Stimulated activated CD4-positive, alpha-beta T cell treated with anti-CD3 and anti-CD28 coated beads, Interleukin-2, amount 100 ng/mL, for 4 hours (primary cell): ENCODE results near the gene JAK3.

Experiments used
- DNase-seq: peaks from one replicate; pipeline ENCODE4 v3.0.0-alpha.2; 2020; ENCODE audit warnings: low read depth

JAK3 gene

DNA sequence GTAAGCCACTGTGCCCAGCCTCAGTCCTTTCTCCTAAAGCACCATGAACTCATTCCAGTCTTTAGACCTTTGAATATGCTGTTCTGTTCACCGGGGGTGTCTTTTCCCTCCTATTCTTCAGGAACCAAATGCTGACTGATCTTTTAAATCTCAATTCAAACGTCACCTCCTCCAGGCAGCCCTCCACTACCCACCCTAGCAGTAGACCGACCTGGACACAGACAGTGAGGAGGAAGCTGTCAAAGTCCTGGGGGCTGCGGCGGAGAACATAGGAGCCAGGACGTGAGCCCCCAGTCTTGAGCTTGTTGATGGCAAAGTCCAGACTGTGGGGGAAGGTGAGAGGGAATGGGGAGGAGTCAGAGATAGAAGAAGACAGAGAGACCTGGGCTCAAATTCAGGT, 7.8 kb downstream of the JAK3 start:
- no peak for DNase-seq

DNA sequence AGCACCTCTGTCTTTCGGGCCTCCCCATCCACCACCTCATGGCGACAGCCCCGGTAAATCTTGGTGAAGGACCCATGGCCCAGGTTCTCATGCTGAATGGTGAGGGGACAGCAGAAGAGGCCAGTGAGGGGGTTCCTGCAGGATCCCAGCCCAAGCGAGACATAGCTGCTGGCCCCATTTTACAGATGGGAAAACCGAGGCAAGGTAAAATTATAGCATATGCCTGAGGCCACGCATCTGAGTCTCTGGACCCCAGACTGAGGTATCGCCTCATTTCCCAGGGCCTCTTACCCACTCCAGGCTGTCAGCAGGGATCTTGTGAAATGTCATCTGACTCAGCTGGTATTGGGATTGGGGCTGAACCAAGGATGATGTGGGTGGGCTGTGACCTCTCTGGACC, 9.8 kb downstream of the JAK3 start:
- DNase-seq = no peak

DNA sequence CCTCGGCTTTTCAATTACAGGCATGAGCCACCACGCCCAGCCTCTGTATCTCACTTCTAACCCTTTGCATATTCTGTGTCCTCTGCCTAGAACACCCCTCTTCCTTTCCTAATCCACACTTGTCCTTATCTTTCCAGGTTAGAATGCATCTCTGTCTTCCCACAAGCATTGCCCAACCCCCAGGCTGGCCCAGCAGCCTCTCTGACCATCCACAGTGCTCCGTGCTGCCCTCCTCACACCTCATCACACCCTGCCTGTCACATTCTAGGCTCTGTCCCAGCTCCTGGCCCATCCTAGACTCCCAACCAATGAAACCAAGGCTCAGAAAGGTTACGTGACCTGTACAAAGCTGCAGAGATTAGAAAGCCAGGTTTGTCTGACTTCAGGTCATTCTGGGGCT, 11.3 kb downstream of the JAK3 start:
- DNase-seq = no peak

DNA sequence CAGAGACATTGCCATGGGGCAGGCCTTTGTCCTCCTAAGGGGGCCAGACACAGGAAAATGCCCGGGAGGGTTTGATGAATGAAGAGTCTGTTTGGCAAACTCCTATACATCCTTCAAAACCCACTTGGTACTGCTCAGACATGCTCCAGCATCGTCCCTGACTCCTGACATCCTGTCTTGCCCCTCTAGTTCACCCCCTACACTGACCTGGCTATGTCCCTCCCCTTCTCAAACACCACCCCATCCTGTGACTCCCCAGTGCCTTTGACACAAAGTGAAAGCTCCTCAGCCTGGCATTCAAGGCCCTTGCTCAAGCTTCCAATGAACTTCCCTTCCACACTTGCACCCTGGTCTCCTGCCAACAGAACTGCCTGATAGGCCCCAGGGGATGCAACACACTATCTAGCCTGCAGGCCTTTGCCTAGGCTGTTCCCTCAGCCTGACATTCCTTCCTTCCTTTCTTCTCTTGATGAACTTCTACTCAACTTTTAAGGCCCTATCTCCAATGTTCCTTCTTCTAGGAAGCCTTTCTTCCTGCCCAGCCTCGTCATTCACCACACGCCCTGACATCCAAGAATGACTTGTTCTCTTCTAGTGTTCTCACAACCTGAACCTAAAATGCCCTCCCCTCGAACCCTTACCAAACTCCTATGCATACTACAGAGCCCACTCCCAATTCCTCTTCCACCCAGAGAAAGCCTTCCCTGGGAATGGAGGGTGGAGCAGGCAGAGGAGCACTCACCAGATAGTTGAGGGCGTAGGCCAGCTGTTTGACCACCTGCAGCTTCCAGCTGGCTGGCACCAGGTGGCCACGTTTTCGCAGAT, 12.4 kb downstream of the JAK3 start:
- no peak for DNase-seq

DNA sequence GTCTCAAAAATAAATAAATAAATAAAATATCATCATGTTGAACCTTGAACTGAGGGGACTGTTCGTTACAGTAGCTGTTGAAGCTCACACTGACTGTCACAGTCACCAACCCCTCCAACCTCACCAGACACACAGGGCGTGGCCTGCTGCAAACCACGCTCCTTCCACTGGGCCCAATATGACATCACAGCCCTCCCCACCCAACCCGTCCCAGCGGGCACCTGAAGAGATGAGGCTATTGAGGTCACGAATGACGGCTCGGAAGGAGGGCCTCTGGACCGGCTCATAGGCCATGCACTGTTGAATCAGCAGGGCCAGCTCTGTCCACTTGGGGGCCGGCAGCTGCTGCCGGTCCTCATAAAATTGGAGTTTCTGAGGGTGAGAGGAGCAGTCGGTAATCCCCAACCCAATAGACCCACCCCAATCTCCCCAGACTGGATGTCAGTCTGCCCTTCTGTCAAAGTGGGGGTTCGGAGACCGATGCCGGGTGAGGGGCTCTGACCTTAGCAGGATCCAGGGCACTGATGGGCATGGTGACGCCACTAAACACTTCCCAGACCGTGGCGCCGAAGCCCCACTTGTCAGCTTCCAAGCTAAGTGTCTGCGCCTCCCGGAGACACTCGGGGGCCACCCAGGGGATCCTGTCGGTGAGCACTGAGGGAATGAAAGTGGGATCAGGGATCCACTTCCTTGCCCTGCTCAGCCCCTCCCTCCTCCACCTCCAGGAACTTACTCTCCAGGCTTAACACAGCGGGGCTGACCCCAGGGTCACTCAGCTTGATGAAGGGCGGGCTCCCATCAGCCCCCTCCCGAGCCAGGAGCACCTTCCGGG, 13.2 kb downstream of the JAK3 start:
- no peak for DNase-seq

DNA sequence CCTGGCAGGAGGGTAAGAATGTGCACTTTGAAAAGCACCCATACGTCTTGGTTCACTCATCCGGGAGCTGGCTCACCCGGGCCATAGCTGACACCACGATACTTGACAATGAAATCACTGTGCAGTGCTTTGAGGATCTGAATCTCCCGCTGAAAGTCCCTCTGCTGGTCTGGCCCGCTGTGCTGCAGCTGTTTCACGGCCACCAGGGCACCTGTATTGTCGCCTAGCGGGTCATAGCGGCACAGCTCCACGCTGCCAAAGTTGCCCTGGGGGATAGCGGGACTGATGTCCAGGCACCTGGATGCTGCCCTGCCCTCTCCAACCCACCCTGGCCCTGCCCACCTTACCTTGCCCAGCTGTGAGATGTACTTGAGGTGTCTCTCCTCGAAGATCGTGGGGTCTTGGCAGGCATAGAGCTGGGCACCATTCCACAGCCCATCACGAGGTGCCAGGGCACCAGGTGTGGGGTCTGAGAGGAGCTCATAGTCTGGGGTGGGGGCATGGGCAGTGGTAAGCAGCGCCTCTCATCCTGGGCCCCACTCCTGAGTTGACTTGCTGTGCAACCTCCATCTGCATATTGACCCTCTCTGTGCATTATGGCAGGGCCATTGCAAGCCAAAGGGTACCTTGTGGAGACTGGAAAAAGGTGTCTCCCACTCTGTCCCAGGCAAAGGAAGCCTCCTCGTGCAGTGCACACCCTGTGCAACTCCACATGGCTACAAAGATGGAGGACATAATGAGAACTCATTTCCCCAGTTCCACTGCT, 15.2 kb downstream of the JAK3 start:
- no peak for DNase-seq

DNA sequence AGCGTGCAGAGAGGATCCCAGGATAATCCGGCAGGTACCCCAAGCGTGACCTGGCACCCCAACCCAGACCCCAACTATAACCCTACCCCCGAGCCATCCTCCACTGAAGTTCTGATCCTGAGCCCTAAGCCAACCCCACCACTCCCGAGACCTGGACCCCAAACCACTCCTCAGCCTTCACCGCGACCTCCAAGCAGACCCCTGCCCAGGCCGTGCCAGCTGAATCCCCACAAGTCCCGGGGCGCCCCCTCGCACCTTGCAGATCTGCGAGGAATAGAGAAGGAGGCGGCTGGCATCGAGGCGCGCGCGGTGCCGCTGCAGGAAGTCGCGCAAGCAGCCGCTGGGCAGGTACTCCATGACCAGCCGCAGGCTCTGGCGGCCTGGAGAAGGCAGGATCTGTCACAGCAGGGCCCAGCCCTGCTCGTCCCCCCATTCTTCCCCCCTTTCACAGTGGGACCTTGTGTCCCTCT, 16.3 kb downstream of the JAK3 start:
- DNase-seq = no peak

DNA sequence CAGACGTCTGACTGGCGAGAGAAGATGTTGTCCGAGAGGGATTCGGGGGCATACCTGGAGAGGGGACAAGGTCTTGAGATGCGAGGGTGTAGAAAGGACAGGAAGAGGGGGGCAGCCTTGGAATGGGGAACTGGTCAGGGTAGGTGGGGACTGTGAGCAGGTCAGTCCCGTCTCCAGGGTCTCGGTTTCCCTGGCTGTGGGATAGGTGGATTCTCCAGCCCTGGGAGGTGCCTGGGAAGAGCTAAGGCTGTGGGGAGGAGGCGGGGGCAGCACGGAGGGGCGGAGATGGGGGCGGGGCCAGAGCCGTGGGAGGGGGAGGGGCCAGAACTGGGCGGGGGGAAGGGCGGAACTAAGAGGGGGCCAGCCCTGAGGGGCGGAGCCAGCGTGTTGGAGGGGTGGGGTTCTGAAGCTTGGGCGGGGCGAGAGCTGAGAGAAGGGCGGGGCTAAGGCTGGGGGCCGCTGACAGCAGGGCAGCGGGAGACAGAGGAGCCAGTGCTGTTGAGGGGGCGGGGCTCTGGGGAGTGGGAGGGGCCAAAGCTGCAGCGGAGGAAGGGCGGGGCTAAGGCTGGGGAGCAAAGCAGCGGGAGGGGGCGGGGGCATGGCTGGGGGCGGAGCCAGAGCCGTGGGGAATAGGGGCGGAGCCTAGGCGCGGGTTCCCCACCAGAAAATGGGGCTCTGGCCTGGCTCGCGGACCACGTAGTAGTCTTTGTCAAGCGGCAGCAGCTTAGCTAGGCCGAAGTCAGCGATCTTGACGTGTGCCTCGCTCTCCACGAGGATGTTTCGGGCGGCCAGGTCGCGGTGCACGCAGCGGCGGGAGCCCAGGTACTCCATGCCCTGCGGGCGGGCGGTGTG, 17.0 kb downstream of the JAK3 start:
- no peak for DNase-seq

DNA sequence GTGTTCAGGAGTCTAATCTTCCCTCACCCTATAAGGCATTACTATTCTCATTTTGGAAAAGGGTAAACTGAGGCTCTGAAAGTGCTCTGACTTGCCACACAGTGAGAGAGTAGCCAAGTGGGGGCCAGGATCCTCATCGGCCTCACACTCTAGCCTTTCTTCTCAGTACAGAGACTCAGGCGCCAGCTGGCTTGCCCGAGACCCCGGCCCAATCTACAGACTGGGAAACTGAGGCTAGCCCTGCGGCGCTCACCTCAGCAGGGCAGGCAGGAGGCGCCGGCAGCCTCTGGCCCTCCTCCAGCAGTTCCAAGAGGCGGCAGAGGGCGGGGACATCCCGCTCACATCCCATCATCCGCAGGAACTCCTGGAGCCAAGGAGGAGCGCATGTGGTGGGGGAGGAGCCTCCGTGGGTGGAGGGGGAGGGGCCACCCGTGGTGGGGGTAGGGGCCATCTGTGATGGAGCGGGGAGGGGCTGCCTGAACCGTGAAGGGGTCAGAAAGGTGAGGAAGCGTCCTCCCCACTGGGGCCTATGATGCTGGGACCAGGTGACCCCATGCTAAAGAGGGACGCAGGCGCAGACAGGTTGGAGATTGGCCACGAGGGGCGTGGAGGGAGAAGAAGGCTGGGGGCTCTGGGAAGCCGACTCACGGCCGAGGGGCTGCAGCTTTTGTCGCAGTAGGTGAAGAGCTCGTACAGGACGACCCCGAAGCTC, 17.8 kb downstream of the JAK3 start:
- DNase-seq = no peak

DNA sequence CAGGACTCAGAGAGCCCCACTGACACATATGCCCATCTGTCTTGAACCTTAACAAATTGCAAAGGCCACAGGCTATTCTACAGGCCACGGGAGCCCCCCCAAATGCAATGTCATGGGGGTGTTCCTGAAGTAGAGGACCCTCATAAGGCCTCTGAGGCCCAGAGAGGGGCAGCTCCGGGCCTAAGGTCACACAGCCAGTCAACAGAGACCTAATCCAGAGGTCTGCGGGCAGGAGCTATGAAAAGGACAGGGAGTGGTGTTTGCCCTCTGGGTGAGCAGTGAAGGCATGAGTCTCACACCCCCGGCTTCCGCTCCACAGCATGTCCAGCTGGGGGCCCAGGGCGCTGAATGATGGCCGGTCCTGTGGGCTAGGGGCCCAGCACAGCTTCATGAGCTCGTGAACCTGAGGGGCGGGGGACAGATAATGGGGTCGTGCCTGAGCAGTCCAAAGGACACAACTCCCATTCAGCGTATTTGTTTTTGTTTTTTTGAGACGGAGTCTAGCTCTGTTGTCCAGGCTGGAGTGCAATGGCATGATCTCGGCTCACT, 21.2 kb downstream of the JAK3 start:
- DNase-seq = no peak

DNA sequence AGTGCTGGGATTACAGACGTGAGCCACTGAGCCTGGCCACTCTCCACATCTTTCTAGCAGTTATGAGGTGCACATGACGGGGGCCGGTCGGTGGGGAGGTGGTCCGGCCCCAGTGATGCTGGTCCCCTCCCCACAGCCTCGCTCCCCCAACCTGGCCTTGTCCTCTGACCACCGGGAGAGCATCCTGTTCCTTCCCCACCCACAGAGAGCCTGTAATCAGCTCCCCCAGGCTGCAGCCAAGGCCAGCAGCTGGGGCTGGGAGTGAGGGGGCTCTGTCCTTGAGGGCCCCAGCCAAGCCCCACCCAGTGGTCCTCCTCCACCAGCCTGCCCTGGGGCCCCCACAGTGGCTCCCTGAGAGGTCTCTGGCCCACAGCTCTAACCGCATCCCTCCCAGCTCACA, 23.4 kb downstream of the JAK3 start:
- no peak for DNase-seq

DNA sequence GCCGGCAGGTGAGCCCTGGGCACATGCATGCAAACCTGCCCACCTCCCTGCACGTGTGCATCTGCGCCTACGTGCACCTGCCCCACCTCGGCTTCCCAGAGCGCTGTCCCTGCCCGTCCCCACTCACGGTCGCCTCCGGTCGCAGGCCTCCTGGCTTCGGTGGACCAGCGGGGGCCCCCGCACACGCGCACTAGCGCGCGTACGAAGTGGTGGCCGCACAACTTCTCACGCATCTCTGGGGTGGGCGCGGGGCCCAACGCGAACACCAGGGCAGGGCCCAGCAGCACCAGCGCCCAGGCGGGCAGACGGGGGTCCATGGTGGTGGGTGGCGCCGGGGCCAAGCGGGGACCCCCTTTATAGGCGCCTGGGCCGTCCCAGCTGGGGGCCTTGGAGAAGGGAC, 26.6 kb downstream of the JAK3 start, which contains the start of gene INSL3:
TSS of gene INSL3 (minus strand) at position 330 of the 400 bp plus-strand sequence. CDS start at position 317, 13 bp downstream.
- DNase-seq = no peak

DNA sequence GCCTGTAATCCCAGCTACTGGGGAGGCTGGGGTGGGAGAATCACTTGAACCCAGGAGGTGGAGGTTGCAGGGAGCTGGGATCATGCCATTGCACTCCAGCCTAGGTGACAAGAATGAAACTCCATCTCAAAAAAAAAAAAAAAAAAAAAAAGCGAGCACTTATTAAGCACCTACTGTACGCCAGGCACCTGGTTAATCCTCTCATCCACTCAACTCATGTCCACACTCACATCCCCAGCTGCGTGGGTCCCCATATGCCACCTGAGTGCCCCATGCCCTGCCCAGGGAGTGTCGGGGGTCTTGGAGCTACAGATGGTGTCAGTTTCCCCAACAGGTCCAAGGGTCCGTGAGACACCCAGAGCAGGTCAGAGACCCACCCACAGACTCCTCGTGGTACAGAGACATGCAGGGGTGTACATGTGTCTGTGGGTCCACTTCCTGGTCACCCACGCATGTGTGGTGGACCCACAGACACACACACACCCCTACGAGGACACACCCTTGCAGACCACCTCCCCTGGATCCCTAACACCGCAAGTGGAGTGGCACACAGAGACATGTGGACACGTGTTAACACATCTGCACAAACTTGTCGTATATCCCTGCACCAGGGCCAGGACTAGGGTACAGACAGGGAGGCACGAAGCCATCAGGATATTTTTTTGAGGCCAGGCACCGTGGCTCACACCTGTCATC, 30.0 kb downstream of the JAK3 start:
- DNase-seq = no peak

DNA sequence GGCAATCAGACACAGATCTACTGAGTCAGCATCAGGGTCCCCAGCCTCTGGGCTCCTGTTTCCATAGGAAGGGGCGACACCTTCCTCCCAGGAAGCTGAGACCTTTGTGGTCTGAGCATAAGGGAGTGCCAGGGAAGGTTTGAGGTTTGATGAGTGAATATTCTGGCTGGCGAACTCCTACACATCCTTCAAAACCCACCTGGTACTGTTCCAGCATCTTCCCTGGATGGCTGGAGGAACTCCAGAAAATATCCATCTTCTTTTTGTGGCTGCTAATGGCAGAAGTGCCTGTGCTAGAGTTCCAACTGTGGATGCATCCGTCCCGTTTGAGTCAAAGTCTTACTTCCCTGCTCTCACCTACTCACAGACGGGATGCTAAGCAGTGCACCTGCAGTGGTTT, 35.7 kb downstream of the JAK3 start:
- no peak for DNase-seq

DNA sequence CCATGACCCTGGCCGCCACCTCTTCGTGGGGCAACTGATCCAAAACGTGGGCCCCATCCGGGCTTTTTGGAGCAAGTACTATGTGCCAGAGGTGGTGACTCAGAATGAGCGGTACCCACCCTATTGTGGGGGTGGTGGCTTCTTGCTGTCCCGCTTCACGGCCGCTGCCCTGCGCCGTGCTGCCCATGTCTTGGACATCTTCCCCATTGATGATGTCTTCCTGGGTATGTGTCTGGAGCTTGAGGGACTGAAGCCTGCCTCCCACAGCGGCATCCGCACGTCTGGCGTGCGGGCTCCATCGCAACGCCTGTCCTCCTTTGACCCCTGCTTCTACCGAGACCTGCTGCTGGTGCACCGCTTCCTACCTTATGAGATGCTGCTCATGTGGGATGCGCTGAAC, 36.1 kb downstream of the JAK3 start:
- no peak for DNase-seq

DNA sequence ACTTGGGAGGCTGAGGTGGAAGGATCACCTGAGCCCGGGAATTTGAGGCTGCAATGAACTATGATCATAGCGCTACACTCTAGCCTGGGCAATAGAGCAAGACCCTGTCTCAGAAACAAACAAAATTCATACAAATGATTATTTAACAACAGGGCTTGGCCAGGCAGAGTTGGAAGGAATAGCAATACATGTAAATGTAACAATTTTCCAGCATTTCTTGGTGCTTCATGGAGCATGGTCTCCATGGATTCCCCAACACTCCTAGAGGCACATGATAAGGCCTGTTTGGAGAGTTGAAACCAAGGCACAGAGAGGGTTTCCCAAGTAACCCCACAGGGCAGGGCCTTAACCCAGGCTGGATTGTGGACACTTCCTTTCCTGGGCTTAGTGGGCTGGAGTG, 36.7 kb downstream of the JAK3 start:
- no peak for DNase-seq

DNA sequence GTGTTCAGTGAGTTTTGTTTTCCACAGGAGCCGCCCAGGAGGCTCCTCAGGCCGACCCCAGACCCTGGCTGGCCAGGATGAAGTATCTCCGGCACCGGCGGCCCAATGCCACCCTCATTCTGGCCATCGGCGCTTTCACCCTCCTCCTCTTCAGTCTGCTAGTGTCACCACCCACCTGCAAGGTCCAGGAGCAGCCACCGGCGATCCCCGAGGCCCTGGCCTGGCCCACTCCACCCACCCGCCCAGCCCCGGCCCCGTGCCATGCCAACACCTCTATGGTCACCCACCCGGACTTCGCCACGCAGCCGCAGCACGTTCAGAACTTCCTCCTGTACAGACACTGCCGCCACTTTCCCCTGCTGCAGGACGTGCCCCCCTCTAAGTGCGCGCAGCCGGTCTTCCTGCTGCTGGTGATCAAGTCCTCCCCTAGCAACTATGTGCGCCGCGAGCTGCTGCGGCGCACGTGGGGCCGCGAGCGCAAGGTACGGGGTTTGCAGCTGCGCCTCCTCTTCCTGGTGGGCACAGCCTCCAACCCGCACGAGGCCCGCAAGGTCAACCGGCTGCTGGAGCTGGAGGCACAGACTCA, 40.0 kb downstream of the JAK3 start:
- no peak for DNase-seq

DNA sequence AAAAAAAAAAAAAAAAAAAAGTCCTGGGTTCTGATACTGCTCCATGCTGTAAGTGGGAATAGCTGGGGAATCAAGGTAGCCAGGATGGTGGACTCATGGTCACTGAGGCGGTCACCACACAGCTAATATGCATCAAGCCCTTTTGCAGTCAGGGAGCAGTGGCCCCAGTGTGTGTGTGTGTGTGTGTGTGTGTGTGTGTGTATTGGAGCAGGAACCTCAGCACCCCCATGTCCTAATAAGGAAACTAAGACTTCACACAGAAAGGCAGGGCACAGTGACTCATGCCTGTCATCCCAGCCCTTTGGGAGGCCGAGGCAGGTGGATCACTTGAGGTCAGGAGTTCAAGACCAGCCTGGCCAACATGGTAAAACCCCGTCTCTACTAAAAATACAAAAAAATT, 40.8 kb downstream of the JAK3 start:
- DNase-seq = no peak

DNA sequence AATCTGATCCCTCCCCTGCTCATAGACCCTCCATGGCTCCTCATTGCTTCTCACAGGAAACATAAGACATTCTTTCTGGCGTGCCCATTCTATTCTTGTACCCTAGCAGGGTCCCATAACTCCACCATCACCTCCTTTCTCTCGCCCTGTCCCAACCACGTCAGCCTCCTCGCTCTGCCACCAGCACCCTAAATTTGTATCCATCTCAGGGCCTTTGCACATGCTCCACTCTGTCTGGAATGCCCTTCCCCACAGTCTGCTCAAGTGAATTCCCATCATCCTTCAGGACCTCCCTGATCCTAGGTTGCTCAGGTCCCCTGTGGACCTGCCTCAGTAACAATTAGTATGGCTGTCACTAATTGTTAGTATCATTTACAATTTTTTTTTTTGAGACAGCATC, 42.4 kb downstream of the JAK3 start:
- DNase-seq = no peak
